CD4-positive, alpha-beta T cell treated with Interleukin-6 for 4 hours (primary cell): ENCODE results near the gene HCRTR1.

Experiments used
- DNase-seq: peaks from one replicate; pipeline ENCODE4 v3.0.0-alpha.2; 2020; ENCODE audit warnings: mixed read lengths

Gene HCRTR1

GRCh38 chr1:31600641-31601040 is 16.8 kb upstream of the HCRTR1 start:
- DNase-seq = no peak

DNA sequence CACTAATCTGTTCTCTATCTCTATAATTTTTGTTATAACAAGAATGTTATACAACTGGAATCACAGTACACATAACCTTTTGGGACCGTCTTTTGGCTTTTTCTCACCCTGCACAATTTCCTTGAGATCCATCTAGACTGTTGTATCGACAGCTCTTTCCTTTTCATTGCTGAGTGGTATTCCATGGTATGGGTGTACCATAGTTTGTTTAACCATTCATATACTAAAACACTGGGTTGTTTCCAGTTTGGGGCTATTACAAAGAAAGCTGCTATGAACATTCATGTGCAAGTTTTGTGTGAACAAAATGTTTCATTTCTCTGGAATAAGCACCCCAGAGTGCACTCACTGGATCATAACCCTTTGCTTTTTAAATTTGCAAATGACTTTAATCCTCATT is 15.4 kb upstream of the HCRTR1 start:
- no peak for DNase-seq

DNA sequence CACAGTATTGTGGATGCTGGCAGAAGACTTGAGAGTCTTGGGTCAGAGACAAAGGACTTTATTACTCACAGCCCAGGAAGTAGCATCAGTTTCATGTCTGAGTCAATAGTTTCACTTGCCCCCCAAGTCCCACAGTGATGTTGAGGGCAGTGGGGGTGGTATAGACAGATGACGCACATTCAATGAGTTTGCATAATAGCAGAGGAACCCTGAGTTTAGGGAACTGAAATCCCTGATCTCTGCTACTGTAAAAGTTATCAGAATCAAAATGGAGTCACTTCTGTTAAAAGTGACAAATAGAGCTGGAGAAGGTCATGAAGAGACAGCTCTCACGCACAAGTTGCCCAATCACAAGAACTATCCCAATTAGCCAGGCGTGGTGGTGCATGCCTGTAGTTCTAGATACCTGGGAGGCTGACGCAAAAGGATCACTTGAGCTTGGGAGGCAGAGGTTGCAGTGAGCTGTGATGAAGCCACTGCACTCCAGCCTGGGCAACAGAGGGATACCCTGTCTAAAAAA is 11.5 kb upstream of the HCRTR1 start:
- DNase-seq = no peak

DNA sequence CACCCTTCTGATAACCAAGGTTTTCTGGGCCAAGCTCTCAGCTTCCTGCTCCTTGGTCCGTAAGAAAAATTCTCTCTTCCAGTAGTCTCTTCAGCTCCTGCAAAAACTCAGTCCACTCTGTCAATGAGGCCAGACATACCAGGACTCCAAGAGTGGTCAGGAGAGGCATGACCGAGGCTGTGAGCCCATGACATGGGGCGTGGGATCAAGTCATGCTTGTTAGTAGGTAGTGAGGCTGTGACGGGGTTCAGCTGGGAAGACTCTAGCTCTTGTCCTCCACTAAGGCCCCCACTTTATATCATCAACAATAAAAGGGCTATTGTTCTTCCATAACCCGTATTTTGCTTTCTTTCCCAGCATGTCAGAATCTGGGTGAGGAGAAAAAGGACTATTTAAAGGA is 10.1 kb upstream of the HCRTR1 start:
- no peak for DNase-seq

GRCh38 chr1:31609514-31610118 is 7.9 kb upstream of the HCRTR1 start:
- no peak for DNase-seq

GRCh38 chr1:31614414-31615005 is 3.0 kb upstream of the HCRTR1 start:
- no peak for DNase-seq

DNA sequence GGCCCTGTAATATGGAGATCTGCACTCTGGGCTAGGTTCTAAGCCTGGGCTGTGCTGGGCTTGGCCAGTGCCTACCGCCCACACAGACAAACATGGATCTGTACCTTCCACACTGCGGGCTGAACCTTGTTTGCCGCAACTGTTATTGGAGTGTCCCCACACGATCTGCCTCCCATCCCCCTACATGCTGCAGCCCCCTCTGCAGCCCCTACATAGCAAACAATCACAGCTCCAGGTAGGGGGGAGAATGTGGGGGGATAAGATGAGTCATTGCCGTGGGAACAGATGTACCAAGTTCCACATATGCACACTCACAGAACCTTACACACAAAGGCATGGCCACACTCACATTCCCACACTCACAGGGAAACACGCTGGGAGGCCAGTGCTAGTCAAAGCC is 2.1 kb upstream of the HCRTR1 start:
- DNase-seq = no peak

GRCh38 chr1:31615939-31616338 is 1.6 kb upstream of the HCRTR1 start:
- no peak for DNase-seq

DNA sequence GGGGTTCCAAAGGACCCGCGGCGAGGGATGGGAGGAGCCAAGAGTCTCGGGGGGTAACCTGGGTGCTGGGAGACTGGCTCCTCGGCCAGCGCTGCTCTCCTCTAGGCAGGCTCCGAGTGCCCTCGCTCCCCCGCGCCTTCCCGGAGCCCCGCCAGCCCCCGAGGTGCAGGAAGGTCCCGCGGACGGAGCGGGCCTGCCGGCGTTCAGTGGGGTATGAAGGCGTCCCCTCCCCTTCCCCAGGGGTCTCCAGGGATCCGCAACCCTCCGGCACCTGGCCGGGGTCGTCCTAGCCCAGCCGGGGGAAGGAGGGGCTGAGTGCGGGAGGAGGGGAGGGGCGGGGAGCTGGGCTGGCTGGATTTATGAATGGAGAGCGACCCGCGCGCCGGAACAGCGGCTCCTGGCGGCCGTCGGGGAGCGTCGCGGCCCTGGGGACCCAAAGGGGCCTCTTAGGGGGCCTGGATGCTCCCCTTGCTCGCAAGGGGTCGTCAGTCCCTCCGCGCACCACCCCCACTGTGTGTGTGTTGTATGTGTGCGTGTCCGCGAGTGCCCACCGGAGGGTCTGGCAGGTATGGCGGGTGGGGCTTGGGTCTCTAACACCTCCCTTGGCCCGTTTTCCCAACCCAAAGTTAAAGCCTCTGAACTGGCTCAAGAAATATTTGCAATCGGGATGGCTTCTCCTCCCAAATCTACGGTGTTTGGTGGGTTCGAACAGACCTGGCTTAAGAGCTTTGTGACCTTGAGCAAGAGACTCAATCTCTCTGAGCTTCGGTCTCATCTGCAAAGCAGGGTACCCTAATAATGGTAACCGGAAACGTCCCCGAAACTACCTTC is 642 bp downstream of the HCRTR1 start:
- DNase-seq = peak; percentile 49

GRCh38 chr1:31618916-31619846 is 1.7 kb downstream of the HCRTR1 start:
- no peak for DNase-seq

- DNase-seq = no peak
Measured at GRCh38 chr1:31620631-31621497, 3.4 kb downstream of the HCRTR1 start.

- no peak for DNase-seq
Measured at GRCh38 chr1:31621498-31621820, 4.0 kb downstream of the HCRTR1 start.

- no peak for DNase-seq
Measured at GRCh38 chr1:31621847-31622730, 4.6 kb downstream of the HCRTR1 start.

DNA sequence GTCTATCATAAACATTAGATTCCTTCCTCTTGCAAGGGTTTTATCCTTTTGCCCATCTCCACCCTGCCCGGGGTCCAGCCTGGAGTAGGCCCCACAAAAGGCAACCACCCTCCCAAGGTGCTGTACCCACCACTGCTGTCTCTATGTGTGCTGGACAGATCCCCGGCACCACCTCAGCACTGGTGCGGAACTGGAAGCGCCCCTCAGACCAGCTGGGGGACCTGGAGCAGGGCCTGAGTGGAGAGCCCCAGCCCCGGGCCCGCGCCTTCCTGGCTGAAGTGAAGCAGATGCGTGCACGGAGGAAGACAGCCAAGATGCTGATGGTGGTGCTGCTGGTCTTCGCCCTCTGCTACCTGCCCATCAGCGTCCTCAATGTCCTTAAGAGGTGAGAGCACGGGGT is 5.9 kb downstream of the HCRTR1 start:
- no peak for DNase-seq

GRCh38 chr1:31624309-31624708 is 6.8 kb downstream of the HCRTR1 start:
- no peak for DNase-seq

- no peak for DNase-seq
Measured at GRCh38 chr1:31624731-31625514, 7.4 kb downstream of the HCRTR1 start.

- no peak for DNase-seq
Measured at GRCh38 chr1:31625561-31626222, 8.2 kb downstream of the HCRTR1 start.

- DNase-seq = no peak
Measured at GRCh38 chr1:31626223-31627207, 9.0 kb downstream of the HCRTR1 start.
